ENCODE data around the gene CDYL2.
"Not testable (repeated sequence)": the region's sequence is repeated elsewhere in the genome, so short reads cannot be mapped to it uniquely, and the experiment has no call there.

CDYL2 gene

GRCh38 chr16:80743772-80744171 lies 60.6 kb downstream of the CDYL2 start:
- Mint-ChIP-seq H3K9me3 (peaks cover 27% of the 10 kb centered on the region), H3K4me3 (no peak overlapping the region), H3K4me1 (peaks cover 39% of the 10 kb centered on the region), H3K27me3 (no peaks in the 10 kb centered on the region), H3K27ac (no peak overlapping the region), H3K36me3 (ENCODE audit: low read depth) (peaks cover 14% of the 10 kb centered on the region)
- ATAC-seq (peak; percentile 54), DNase-seq (no peak)

- Mint-ChIP-seq H3K36me3 (ENCODE audit: low read depth) (peaks cover 14% of the 10 kb centered on the region), H3K27ac (no peak overlapping the region), H3K4me3 (no peak overlapping the region), H3K4me1 (peaks cover 39% of the 10 kb centered on the region), H3K9me3 (peaks cover 27% of the 10 kb centered on the region), H3K27me3 (no peaks in the 10 kb centered on the region)
- DNase-seq, result no peak
- no peak for ATAC-seq
These were observed 61.1 kb downstream of the CDYL2 start for GRCh38 chr16:80743273-80743672.

- peak overlapping the region; percentile 10 for H3K27ac Mint-ChIP-seq
- DNase-seq, result no peak
- peaks cover 27% of the 10 kb centered on the region for H3K9me3 Mint-ChIP-seq
- peaks cover 36% of the 10 kb centered on the region for H3K4me1 Mint-ChIP-seq
- no peak for ATAC-seq
- H3K27me3 Mint-ChIP-seq, result no peaks in the 10 kb centered on the region
- H3K36me3 Mint-ChIP-seq (ENCODE audit: low read depth), result peaks cover 14% of the 10 kb centered on the region
- H3K4me3 Mint-ChIP-seq, result no peak overlapping the region
These were observed 62.1 kb downstream of the CDYL2 start for GRCh38 chr16:80742331-80742730.

GRCh38 chr16:80741724-80742123 lies 62.7 kb downstream of the CDYL2 start:
- Mint-ChIP-seq H3K27ac (peak overlapping the region; percentile 10), H3K4me3 (no peak overlapping the region), H3K4me1 (peaks cover 36% of the 10 kb centered on the region), H3K9me3 (peaks cover 27% of the 10 kb centered on the region), H3K36me3 (ENCODE audit: low read depth) (peaks cover 14% of the 10 kb centered on the region), H3K27me3 (no peaks in the 10 kb centered on the region)
- DNase-seq, result no peak
- no peak for ATAC-seq

GRCh38 chr16:80739523-80739922 lies 64.9 kb downstream of the CDYL2 start:
- Mint-ChIP-seq H3K36me3 (ENCODE audit: low read depth) (peaks cover 14% of the 10 kb centered on the region), H3K27me3 (no peaks in the 10 kb centered on the region), H3K4me1 (peaks cover 28% of the 10 kb centered on the region), H3K27ac (no peak overlapping the region), H3K4me3 (no peak overlapping the region), H3K9me3 (peaks cover 27% of the 10 kb centered on the region)
- DNase-seq (peak; percentile 34), ATAC-seq (peak; percentile 89)

GRCh38 chr16:80738521-80738920 lies 65.9 kb downstream of the CDYL2 start:
- H3K27ac Mint-ChIP-seq, result no peak overlapping the region
- no peak for DNase-seq
- H3K4me3 Mint-ChIP-seq, result no peak overlapping the region
- no peaks in the 10 kb centered on the region for H3K27me3 Mint-ChIP-seq
- H3K4me1 Mint-ChIP-seq, result peaks cover 20% of the 10 kb centered on the region
- peaks cover 27% of the 10 kb centered on the region for H3K9me3 Mint-ChIP-seq
- no peak for ATAC-seq
- H3K36me3 Mint-ChIP-seq (ENCODE audit: low read depth), result peaks cover 14% of the 10 kb centered on the region

- Mint-ChIP-seq H3K4me3 (no peak overlapping the region), H3K27me3 (no peaks in the 10 kb centered on the region), H3K27ac (no peak overlapping the region), H3K4me1 (peaks cover 12% of the 10 kb centered on the region), H3K36me3 (ENCODE audit: low read depth) (peaks cover 9% of the 10 kb centered on the region), H3K9me3 (peaks cover 33% of the 10 kb centered on the region)
- ATAC-seq, result no peak
- no peak for DNase-seq
These were observed 68.6 kb downstream of the CDYL2 start for GRCh38 chr16:80735846-80736245.

- H3K27ac Mint-ChIP-seq, result no peak overlapping the region
- no peaks in the 10 kb centered on the region for H3K4me1 Mint-ChIP-seq
- peaks cover 23% of the 10 kb centered on the region for H3K9me3 Mint-ChIP-seq
- no peaks in the 10 kb centered on the region for H3K36me3 Mint-ChIP-seq (ENCODE audit: low read depth)
- no peaks in the 10 kb centered on the region for H3K27me3 Mint-ChIP-seq
- ATAC-seq (no peak), DNase-seq (no peak)
- H3K4me3 Mint-ChIP-seq, result no peak overlapping the region
These were observed 71.0 kb downstream of the CDYL2 start for GRCh38 chr16:80733407-80733806.

- Mint-ChIP-seq H3K4me1 (peaks cover 6% of the 10 kb centered on the region), H3K9me3 (peaks cover 23% of the 10 kb centered on the region), H3K27ac (no peak overlapping the region), H3K27me3 (no peaks in the 10 kb centered on the region), H3K4me3 (no peak overlapping the region), H3K36me3 (ENCODE audit: low read depth) (no peaks in the 10 kb centered on the region)
- DNase-seq (no peak), ATAC-seq (no peak)
These were observed 72.5 kb downstream of the CDYL2 start for GRCh38 chr16:80731915-80732314.

GRCh38 chr16:80727066-80727763 lies 77.2 kb downstream of the CDYL2 start:
- not testable (repeated sequence) for H3K27me3 Mint-ChIP-seq; DNase-seq; H3K4me3 Mint-ChIP-seq; ATAC-seq; H3K36me3 Mint-ChIP-seq (ENCODE audit: low read depth); H3K27ac Mint-ChIP-seq
- Mint-ChIP-seq H3K4me1 (peaks cover 28% of the 10 kb centered on the region), H3K9me3 (peaks cover 17% of the 10 kb centered on the region)

- H3K27ac Mint-ChIP-seq, result no peak overlapping the region
- peaks cover 10% of the 10 kb centered on the region for H3K36me3 Mint-ChIP-seq (ENCODE audit: low read depth)
- H3K4me3 Mint-ChIP-seq, result no peak overlapping the region
- H3K9me3 Mint-ChIP-seq, result peaks cover 2% of the 10 kb centered on the region
- DNase-seq, result no peak
- H3K4me1 Mint-ChIP-seq, result peaks cover 30% of the 10 kb centered on the region
- H3K27me3 Mint-ChIP-seq, result no peaks in the 10 kb centered on the region
- peak; percentile 46 for ATAC-seq
These were observed 78.7 kb downstream of the CDYL2 start for GRCh38 chr16:80725566-80726162.

GRCh38 chr16:80723981-80724380 lies 80.4 kb downstream of the CDYL2 start:
- Mint-ChIP-seq H3K4me1 (peaks cover 40% of the 10 kb centered on the region), H3K27ac (no peak overlapping the region), H3K9me3 (no peaks in the 10 kb centered on the region), H3K36me3 (ENCODE audit: low read depth) (peaks cover 10% of the 10 kb centered on the region), H3K4me3 (no peak overlapping the region), H3K27me3 (no peaks in the 10 kb centered on the region)
- ATAC-seq (no peak), DNase-seq (no peak)

GRCh38 chr16:80723091-80723490 lies 81.3 kb downstream of the CDYL2 start:
- ATAC-seq (no peak), DNase-seq (no peak)
- Mint-ChIP-seq H3K4me3 (no peak overlapping the region), H3K27ac (no peak overlapping the region), H3K9me3 (no peaks in the 10 kb centered on the region), H3K4me1 (peaks cover 40% of the 10 kb centered on the region), H3K36me3 (ENCODE audit: low read depth) (peaks cover 10% of the 10 kb centered on the region), H3K27me3 (no peaks in the 10 kb centered on the region)

GRCh38 chr16:80720804-80721371 lies 83.5 kb downstream of the CDYL2 start:
- H3K4me3 Mint-ChIP-seq, result no peak overlapping the region
- H3K27ac Mint-ChIP-seq, result no peak overlapping the region
- DNase-seq (no peak), ATAC-seq (no peak)
- peaks cover 8% of the 10 kb centered on the region for H3K36me3 Mint-ChIP-seq (ENCODE audit: low read depth)
- no peaks in the 10 kb centered on the region for H3K27me3 Mint-ChIP-seq
- H3K9me3 Mint-ChIP-seq, result no peaks in the 10 kb centered on the region
- peaks cover 28% of the 10 kb centered on the region for H3K4me1 Mint-ChIP-seq

GRCh38 chr16:80719573-80719972 lies 84.8 kb downstream of the CDYL2 start:
- no peaks in the 10 kb centered on the region for H3K27me3 Mint-ChIP-seq
- ATAC-seq, result no peak
- DNase-seq, result no peak
- peaks cover 8% of the 10 kb centered on the region for H3K36me3 Mint-ChIP-seq (ENCODE audit: low read depth)
- peak overlapping the region; percentile 43 for H3K27ac Mint-ChIP-seq
- H3K4me1 Mint-ChIP-seq, result peaks cover 15% of the 10 kb centered on the region
- H3K4me3 Mint-ChIP-seq, result no peak overlapping the region
- H3K9me3 Mint-ChIP-seq, result no peaks in the 10 kb centered on the region

Measured in activated naive CD8-positive, alpha-beta T cell treated with anti-CD3 and anti-CD28 coated beads, Interleukin-2, amount 50 U/mL, for 24 hours (primary cell).